Fibroblast of skin of scalp (primary cell): ENCODE data around the gene FAM170B. TPM values are rescaled to one million over a fixed set of nuclear protein-coding genes. Genes with fewer than 3 reads are reported as not detected.

ENCODE experiments used
- DNase-seq: peaks from one replicate; pipeline ENCODE4 v3.0.0-alpha.2; 2013
- polyA plus RNA-seq, 2 experiments: library from polyadenylated mRNA; unstranded; fragments of 120-200 nt; gene quantifications; one replicate each; pipeline ENCODE4 v1.2.1, GENCODE V29; 2013; ENCODE audit not compliant: insufficient read length in 2 of 2

Gene FAM170B
- not detected for polyA plus RNA-seq (2013, experiment 1 of 2; ENCODE audit: insufficient read length)
- polyA plus RNA-seq (2013, experiment 2 of 2; ENCODE audit: insufficient read length) = not detected

DNA sequence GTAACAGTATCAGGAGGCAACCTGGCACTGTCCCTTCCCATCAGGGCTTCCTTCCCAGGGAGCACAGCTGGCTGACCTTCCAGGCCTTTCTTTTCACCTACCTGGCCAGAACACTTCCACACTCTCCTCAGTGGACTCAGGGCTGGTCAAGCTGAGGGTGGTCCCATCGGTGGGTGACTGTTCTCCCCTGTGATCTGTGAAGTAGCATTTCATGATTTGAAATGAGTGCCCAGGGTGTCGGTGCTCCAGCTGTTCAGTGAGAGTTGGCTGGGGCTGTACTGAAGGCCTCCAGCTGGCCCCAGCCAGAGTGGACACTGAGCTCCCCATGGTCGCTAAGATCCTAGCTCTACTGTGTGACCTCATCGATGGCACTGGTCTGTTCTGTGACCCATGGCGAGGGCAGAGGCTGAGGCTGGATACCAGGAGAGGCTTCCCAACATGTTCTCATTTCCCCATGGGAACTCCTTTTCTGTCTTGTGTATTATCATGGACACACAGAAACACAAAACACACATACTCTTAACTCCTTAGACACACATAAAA is at the start of gene FAM170B:
Gene FAM170B (minus strand): TSS at position 316 of the 543 bp plus-strand sequence. CDS start 103 bp downstream, at position 213.
- DNase-seq = no peak

DNA sequence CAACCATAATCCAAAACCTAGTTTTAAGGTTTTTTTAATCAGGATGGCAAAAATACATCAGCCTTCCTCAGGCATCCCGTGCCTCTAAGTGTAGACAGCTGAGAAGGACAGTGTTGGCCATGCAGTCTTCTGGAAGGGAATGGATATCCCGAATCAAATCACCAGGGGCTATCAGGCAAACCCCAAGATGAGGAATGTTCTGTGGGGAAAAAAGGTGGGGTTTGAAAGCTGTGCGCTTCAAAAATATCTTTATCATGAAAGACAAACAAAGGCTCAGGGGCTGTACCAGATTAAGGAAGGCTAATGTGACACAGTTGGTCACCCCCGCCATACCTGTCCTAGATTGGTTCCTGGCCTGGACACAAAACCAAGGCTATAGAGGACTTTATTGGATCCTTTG is 49.0 kb upstream of the FAM170B start:
- no peak for DNase-seq

DNA sequence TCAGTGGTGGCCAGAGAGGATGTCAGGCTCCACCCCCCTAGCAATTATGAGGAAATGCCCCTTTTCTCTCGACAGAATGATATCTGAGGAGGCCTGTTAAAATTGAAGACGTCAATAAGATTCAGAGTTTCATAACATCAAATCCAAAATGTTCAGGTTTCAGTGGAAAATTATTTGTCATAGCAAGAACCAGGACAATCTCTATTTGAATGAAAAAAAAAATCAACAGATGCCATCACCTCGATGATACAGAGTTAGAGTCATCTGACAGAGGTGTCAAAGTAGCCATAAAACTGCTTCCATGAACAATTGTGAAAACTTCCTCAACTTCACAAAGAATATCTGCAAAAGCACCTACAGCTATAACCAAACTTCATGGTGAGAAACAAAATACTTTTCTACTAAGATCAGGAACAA is 46.6 kb upstream of the FAM170B start:
- DNase-seq = no peak

- DNase-seq = no peak
Observed at GRCh38 chr10:49179699-49180443, 46.0 kb upstream of the FAM170B start.

GRCh38 chr10:49178489-49179471 is 45.0 kb upstream of the FAM170B start:
- DNase-seq = no peak

GRCh38 chr10:49177391-49178355 is 43.9 kb upstream of the FAM170B start:
- DNase-seq = peak; percentile 91

DNA sequence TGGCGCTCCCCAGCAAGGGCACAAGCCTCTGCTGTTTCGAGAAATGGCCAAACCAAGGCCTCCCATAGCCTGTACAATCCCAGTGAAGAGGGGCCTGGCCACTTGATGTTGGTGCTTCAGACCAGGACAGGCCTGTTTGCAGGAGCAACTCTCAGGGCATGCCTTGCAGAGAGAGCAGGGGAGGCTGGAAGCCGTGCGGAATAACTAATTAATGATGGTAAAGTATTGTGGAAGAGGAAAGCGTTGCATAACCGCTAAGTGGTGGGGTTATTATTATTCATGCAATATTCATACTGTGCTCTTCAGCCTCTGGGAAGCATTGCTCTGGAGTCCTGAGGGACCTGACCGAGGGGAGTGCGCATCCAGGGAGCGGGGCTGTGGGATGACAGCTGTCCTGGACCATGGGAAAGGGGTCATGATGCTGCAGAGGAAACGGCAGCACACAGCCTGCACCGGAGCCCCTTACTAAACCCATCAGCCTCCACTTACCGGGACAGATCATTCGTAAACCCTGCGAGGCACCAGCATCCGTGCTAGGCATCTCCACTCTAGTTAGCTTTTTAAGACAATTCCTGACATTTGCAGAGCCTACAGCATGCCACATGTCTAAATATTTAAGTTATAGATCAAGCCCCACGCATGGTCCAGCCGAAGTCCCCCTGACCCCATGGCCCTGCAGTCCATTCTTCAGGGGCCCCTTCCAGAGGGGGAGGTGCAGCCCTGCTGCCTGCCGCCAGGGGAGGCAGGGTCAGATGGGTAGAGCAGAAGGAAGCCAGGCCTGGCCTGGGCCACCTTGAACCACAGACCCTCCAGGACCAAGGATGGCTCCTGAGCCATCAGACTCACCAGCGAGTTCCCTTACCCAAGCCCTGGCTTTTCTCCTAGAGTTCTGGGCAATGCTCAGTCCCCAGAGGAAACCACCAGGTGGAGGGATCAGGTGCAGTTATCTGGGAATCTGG is 42.8 kb upstream of the FAM170B start:
- DNase-seq = no peak

DNA sequence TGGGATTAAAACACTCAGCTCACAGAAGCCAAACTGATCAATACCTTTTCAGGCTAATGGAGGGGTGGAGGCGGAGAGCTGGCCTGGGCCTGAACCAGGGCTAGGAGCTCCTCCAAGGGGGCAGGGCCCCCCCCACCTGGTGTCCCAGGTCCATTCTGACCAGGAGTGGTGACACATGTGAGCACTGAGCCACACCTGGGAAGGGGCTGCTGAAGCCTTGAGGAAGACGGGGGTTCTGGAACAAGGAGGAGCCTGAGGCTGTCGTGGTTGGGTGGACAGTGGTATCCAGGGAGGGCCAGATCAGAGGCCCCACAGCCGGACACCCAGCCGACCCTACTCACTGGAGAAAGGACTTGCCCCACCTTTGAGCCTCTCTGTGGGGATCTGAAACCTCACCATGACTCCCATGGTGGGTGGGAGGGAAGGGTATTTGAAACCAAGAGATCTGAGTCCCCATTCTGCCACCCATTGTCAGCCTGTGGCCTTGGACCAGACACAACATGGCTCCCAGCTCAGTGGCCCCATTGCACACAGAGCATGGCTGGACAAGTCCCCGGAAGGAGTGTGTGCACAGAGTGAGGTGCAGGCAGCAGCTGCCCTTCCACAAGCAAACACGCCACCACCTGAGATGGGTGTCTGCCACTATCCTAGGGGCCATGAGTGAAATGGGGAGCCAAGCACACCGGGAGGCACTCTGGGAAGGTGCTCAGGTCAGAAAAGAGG is 41.9 kb upstream of the FAM170B start:
- DNase-seq = no peak

- DNase-seq = no peak
Observed at GRCh38 chr10:49174926-49175500, 41.2 kb upstream of the FAM170B start.

DNA sequence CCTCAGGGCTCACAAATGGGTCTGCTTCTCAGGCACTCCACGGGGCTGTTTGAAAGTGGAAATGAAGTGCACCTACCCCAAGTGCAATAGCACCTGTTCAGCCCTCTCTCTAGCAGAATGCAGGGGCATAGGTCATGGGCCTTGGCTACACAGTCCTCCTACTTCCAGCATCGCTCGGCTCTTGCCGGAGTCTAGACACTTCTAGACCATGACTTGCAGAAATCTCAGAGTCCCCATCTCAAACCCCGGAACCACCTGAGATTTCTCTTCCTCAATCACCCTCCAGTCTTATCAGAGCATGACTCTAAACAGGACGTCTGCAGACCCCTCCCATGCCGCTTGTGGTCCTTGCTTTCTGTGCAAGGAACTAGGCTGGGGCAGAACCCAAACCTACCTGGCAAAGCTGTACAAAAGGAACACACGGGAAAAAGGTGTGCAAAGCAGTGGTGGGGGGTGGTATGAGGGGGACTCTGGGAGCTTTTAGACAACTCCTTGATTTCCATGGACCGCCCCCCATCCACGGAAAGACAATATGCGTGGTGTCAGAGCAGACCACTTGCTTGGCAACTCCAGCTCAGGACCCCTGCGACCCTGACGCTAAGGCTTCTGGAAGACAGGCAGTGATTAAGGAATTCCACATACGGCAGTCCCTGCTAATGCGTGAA is 40.6 kb upstream of the FAM170B start:
- DNase-seq = no peak

DNA sequence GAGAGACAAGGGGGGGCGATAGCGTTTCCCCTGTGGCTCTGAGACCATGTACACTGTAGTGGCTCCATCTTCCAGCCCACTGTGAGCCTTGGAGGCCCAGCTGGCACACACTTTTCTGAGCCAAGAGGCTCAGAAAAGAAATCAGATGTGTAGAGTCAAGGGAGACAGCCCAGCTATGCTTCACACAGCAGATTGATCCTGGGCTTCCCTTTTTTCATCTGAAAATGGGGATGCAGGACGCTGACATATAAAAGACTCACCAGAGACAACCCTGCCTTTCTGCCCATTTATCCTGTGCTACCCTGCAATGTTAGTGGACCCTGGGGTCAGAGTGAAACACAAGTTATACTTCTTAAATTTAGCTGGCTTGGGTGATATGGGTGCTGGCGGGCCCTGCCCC is 40.0 kb upstream of the FAM170B start:
- no peak for DNase-seq

GRCh38 chr10:49173201-49173772 is 39.5 kb upstream of the FAM170B start:
- DNase-seq = no peak

- DNase-seq = no peak
Observed at GRCh38 chr10:49172777-49173132, 38.9 kb upstream of the FAM170B start.

DNA sequence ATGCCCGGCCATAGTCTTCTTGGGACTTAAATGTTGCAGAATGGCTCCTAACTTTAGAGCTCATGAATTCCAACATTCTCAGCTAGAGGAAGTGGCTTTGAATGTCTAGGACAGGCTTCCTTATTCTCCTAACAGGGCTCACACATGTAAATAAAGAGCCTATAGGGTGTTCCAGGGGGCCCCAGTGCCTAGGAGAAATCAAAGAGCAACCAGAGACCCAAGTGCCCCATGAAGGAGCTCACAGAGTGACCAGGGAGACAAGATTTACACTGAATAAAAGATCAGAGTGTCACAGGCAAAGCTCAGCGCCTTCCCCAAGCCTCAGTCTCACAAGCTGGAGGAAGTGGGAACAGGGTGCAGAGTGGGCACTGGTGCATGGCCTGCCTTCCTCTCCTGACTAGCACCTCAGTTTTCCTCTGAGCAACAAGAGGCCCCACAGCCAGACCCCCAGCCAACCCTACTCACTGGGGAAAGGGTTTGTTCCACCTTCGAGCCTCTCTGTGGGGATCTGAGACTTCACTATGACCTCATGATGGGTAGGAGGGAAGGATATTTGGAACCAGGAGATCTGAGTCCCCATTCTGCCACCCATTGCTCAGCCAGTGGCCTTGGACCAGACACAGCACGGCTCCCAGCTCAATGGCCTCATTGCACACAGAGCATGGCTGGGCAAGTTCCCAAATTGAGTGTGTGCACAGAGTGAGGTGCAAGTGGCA is 38.4 kb upstream of the FAM170B start:
- DNase-seq = no peak

GRCh38 chr10:49171326-49172060 is 37.7 kb upstream of the FAM170B start:
- DNase-seq = no peak

DNA sequence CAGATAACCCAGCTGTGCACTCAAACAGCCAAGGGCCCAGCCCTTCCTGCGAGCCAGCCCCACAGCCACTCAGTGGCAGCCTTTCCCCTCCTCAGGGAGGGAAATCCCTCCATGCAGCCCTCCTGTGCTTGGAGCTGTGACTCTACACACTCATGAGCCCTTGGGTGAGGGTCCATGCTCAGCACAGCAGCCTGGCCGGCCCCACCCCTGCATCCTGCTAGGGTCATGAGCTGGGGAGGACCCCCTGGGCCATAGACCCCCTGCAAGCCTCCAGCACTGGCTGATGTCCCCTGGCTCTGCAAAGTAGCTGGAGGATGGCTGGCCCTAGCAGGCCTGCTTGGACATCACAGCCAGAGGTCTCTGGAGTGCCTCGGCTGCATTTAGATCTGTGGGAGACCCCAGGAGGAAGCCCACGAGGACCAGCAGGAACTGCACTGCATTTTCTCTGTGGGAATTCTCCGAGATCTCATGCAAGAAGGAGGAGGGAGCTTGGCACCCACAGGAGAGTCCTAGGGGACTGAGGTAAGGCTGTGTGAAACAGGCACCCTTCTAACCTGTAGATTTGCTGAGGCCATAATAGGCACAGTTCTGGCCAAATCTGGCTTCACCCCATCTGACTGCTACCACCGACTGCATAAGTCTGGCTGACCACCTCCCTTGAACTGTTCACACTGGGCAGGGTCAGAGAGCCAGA is 37.0 kb upstream of the FAM170B start:
- DNase-seq = no peak

- DNase-seq = no peak
Observed at GRCh38 chr10:49169776-49170175, 36.0 kb upstream of the FAM170B start.
